D721Med (cell line): Measurements from ENCODE around the gene APOBEC3A.
"Not testable (repeated sequence)": the region's sequence is repeated elsewhere in the genome, so short reads cannot be mapped to it uniquely, and the experiment has no call there.

ENCODE experiments used
- DNase-seq: peaks from one replicate; pipeline ENCODE4 v3.0.0; 2011; ENCODE audit warnings: low spot score; ENCODE audit not compliant: insufficient read length
- FAIRE-seq: peaks from 2 replicates; lab custom pipeline; 2011; peaks lifted over from hg19 to GRCh38; lab: Jason Lieb, UNC
- TF ChIP-seq, protein P1 (sequence below): IDR thresholded peaks from 2 replicates; pipeline ENCODE4 v1.5.1; 2012; ENCODE audit warnings: mild to moderate bottlenecking, control low read depth; ENCODE audit not compliant: insufficient read depth; ENCODE audit errors: missing control alignments

Gene APOBEC3A

DNA sequence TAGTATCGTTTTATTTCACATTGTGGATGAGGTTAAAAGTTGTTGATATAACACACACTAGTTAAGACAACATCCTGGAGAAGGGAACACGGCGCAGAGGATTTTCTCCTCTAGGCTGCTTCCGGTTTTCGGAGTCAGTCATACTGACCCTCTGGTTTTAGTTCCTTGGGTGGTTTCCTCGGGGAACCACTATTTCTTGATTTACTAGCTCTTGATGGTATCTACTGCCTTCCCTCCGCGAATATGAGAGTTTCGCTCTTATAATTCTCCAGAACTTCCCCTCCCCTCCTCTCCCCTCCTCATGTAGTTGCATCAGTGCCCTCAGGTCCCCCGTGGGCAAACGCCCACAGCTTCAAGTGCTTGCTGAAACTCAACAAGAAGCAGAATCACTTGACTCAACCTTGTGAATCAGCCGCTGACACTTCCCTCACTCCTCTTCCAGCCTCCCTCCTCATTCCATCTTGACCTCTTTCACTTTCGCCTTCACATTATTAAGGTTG, 15.9 kb upstream of the APOBEC3A start:
- TF ChIP-seq, protein P1, sequence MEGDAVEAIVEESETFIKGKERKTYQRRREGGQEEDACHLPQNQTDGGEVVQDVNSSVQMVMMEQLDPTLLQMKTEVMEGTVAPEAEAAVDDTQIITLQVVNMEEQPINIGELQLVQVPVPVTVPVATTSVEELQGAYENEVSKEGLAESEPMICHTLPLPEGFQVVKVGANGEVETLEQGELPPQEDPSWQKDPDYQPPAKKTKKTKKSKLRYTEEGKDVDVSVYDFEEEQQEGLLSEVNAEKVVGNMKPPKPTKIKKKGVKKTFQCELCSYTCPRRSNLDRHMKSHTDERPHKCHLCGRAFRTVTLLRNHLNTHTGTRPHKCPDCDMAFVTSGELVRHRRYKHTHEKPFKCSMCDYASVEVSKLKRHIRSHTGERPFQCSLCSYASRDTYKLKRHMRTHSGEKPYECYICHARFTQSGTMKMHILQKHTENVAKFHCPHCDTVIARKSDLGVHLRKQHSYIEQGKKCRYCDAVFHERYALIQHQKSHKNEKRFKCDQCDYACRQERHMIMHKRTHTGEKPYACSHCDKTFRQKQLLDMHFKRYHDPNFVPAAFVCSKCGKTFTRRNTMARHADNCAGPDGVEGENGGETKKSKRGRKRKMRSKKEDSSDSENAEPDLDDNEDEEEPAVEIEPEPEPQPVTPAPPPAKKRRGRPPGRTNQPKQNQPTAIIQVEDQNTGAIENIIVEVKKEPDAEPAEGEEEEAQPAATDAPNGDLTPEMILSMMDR: no peak
- DNase-seq (no peak), FAIRE-seq (no peak)

GRCh38 chr22:38942702-38943101, 14.7 kb upstream of the APOBEC3A start:
- FAIRE-seq (no peak), DNase-seq (no peak)
- TF ChIP-seq, protein P1: no peak

DNA sequence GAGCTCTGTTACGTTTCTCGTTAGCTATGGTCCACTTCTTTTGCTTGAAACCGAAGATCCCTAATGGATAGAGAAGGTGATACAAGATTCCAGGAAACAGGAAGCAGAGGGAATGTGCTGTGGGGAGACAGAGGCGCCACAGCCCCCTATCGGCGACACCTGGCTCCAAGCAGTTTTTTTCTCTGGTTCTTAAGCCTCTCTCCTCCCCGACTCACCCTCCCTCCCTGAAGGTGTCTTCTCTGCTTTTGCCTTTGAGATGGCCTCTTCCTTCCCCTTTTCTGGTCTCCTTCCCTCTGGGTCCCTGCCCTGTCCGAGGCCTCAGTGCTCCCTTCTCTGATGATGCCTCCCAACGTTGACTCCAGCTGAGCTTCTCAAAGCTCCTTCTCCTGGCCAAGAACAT, 14.2 kb upstream of the APOBEC3A start:
- TF ChIP-seq, protein P1: peak; percentile 7
- DNase-seq (no peak), FAIRE-seq (no peak)

DNA sequence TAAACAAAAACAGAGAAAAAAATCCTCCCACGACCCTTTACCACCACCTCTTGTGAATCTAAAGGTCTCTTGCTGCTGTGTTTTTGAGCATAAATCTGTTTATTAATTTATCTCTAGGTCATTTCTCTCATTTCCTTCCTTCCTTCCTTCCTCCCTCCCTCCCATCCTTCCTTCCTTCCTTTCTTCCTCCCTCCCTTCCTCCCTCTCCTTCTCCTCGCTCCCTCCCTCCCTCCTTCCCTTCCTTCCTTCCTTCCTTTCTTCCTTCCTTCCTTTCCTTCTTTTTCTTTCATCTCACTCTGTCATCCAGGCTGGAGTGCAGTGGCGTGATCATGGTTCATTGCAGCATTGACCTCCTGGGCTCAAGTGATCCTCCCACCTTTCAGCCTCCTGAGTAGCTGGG, 13.5 kb upstream of the APOBEC3A start:
- FAIRE-seq (no peak), DNase-seq (no peak)
- TF ChIP-seq, protein P1: no peak

GRCh38 chr22:38944653-38945052, 12.8 kb upstream of the APOBEC3A start:
- DNase-seq: no peak
- no peak for FAIRE-seq
- TF ChIP-seq, protein P1: no peak

GRCh38 chr22:38945706-38946338, 11.6 kb upstream of the APOBEC3A start:
- not testable (repeated sequence) for DNase-seq, FAIRE-seq

- FAIRE-seq (no peak), DNase-seq (no peak)
- TF ChIP-seq, protein P1: no peak
Observed at GRCh38 chr22:38946771-38947170, 10.6 kb upstream of the APOBEC3A start.
